DND-41 (cell line): ENCODE data around the gene MLXIPL.

Experiments
- ATAC-seq: fragments of 200-7000 bp; cut with Tn5 transposase; 3 replicates; pipeline ENCODE4 v1.9.1; 2021; ENCODE audit warnings: low read depth; ENCODE audit not compliant: insufficient read depth
- DNase-seq: peaks from one replicate; pipeline ENCODE4 v3.0.0-alpha.2; 2020
- H2AFZ ChIP-seq: 2 replicates; pipeline ENCODE4 v1.6.0; 2012; ENCODE audit warnings: low read depth, low read length
- H3K27ac ChIP-seq: 2 replicates; pipeline ENCODE4 v1.5.1; 2012; ENCODE audit warnings: low read length, inconsistent platforms
- H3K27me3 ChIP-seq: fragments of 200-600 bp; sonication (generic); 2 replicates; pipeline ENCODE4 v1.6.0; 2012; ENCODE audit warnings: low read length, mild to moderate bottlenecking, inconsistent platforms; ENCODE audit not compliant: insufficient read depth, poor library complexity
- H3K36me3 ChIP-seq: 2 replicates; pipeline ENCODE4 v1.5.1; 2012; ENCODE audit warnings: low read length, inconsistent platforms; ENCODE audit not compliant: insufficient read depth
- H3K4me1 ChIP-seq: 2 replicates; pipeline ENCODE4 v1.5.1; 2012; ENCODE audit warnings: mild to moderate bottlenecking, low read length; ENCODE audit not compliant: insufficient read depth
- H3K4me2 ChIP-seq: 2 replicates; pipeline ENCODE4 v1.6.0; 2012; ENCODE audit warnings: mild to moderate bottlenecking, moderate library complexity, low read length, inconsistent platforms; ENCODE audit not compliant: insufficient read depth
- H3K4me3 ChIP-seq, 2 experiments: fragments of 200-600 bp in 1 of 2; shearing (Covaris generic) in 1 of 2; 2 replicates each; pipeline ENCODE4 v1.5.1; 2012 to 2016; ENCODE audit warnings: inconsistent platforms in 2 of 2, low read length in 2 of 2, mild to moderate bottlenecking in 2 of 2, low read depth in 1 of 2, moderate library complexity in 1 of 2
- H3K79me2 ChIP-seq: 2 replicates; pipeline ENCODE4 v1.6.0; 2012; ENCODE audit warnings: low read length, inconsistent platforms; ENCODE audit not compliant: insufficient read depth
- H3K9ac ChIP-seq: 2 replicates; pipeline ENCODE4 v1.6.0; 2012; ENCODE audit warnings: low read depth, mild to moderate bottlenecking, inconsistent platforms, low read length, moderate library complexity
- H3K9me3 ChIP-seq: 2 replicates; pipeline ENCODE4 v1.5.1; 2012; ENCODE audit warnings: low read length, moderate library complexity, mild to moderate bottlenecking, inconsistent platforms; ENCODE audit not compliant: insufficient read depth, severe bottlenecking
- H4K20me1 ChIP-seq: 2 replicates; pipeline ENCODE4 v1.6.0; 2012; ENCODE audit warnings: low read length; ENCODE audit not compliant: insufficient read depth
- CTCF ChIP-seq: IDR thresholded peaks from 2 replicates; pipeline ENCODE4 v1.5.1; 2012; ENCODE audit warnings: borderline replicate concordance, low read length, moderate library complexity, mild to moderate bottlenecking; ENCODE audit not compliant: poor library complexity, severe bottlenecking; ENCODE audit errors: extremely low read depth
- EZH2 ChIP-seq: IDR thresholded peaks from 3 replicates; pipeline ENCODE4 v1.6.1; 2012; ENCODE audit warnings: borderline replicate concordance, low read depth, mild to moderate bottlenecking, moderate library complexity, low read length, inconsistent platforms; ENCODE audit not compliant: severe bottlenecking

The MLXIPL gene

GRCh38 chr7:73547841-73548240, 76.5 kb downstream of the MLXIPL start:
- Histone ChIP-seq H3K27ac (no peak overlapping the region), H3K36me3 (peaks cover 85% of the 10 kb centered on the region), H3K4me1 (peaks cover 10% of the 10 kb centered on the region; the same call in 1 of the 2 replicates), H2AFZ (no peak overlapping the region), H3K4me2 (no peak overlapping the region), H3K27me3 (no peaks in the 10 kb centered on the region), H3K79me2 (peaks cover 96% of the 10 kb centered on the region), H4K20me1 (peaks cover 48% of the 10 kb centered on the region; the same call in 1 of the 2 replicates), H3K9me3 (no peaks in the 10 kb centered on the region), H3K9ac (no peak overlapping the region), H3K4me3 (no peak overlapping the region)
- ATAC-seq = no peak
- TF ChIP-seq EZH2 = no peak
- no peak for TF ChIP-seq CTCF
- no peak for DNase-seq

DNA sequence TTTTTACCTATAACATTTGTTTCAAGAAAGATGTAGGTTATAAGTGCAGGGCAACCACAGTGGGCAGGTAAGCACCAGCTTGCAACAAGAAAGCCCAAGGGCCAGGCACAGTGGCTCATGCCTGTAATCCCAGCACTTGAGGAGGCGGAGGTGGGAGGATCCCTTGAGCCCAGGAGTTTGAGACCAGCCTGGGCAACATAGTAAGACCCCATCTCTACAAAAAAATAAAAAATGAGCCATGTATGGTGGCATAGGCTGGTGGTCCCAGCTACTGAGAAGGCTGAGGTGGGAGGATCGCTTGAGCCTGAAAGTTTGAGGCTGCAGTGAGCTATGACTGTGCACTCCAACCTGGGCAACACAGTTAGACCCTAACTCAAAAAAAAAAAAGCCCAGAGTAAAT, 79.6 kb downstream of the MLXIPL start:
- H3K9ac ChIP-seq = no peak overlapping the region
- peaks cover 4% of the 10 kb centered on the region; the same call in 1 of the 2 replicates for H3K4me1 ChIP-seq
- no peak overlapping the region for H3K27ac ChIP-seq
- H3K36me3 ChIP-seq = peaks cover 83% of the 10 kb centered on the region
- no peak overlapping the region for H3K4me2 ChIP-seq
- no peaks in the 10 kb centered on the region for H3K9me3 ChIP-seq
- no peak overlapping the region for H2AFZ ChIP-seq
- H3K27me3 ChIP-seq = no peaks in the 10 kb centered on the region
- H4K20me1 ChIP-seq = peaks cover 48% of the 10 kb centered on the region
- DNase-seq (no peak), ATAC-seq (no peak)
- H3K4me3 ChIP-seq = no peak overlapping the region
- H3K79me2 ChIP-seq = peaks cover 87% of the 10 kb centered on the region
- TF ChIP-seq EZH2 (no peak), CTCF (no peak)
